Activated CD8-positive, alpha-beta T cell treated with anti-CD3 and anti-CD28 coated beads for 36 hours (primary cell): ENCODE measurements around the gene MRPL1. TPM values are rescaled to one million over a fixed set of nuclear protein-coding genes. Genes with fewer than 3 reads are reported as not detected.

Experiments
- ATAC-seq: fragments of 200-7000 bp; cut with Tn5 transposase; one replicate; pipeline ENCODE4 v1.10.0; 2021; ENCODE audit warnings: mild to moderate bottlenecking, moderate library complexity
- CTCF ChIA-PET: fragments of 350-600 bp; sonication (Branson Sonifier 250); formaldehyde crosslinking; loops from one replicate; lab custom pipeline; 2021; ENCODE audit warnings: antibody characterized with exemption; lab: Charles Lee
- POLR2A ChIA-PET: fragments of 350-600 bp; sonication (Branson Sonifier 250); formaldehyde crosslinking; loops from one replicate; lab custom pipeline; 2021; ENCODE audit warnings: antibody characterized with exemption; lab: Charles Lee
- DNase-seq: peaks from one replicate; pipeline ENCODE4 v3.0.0-alpha.2; 2020
- H3K27ac Mint-ChIP-seq: one replicate; pipeline ENCODE4 v1.8.0; 2021; ENCODE audit warnings: mild to moderate bottlenecking, mixed read lengths
- H3K27me3 Mint-ChIP-seq: one replicate; pipeline ENCODE4 v1.8.0; 2021; ENCODE audit warnings: mixed read lengths
- H3K36me3 Mint-ChIP-seq: one replicate; pipeline ENCODE4 v1.8.0; 2021; ENCODE audit warnings: low read depth, mixed read lengths
- H3K4me1 Mint-ChIP-seq: one replicate; pipeline ENCODE4 v1.8.0; 2021; ENCODE audit warnings: low read depth, mixed read lengths
- H3K4me3 Mint-ChIP-seq: one replicate; pipeline ENCODE4 v1.8.0; 2021; ENCODE audit warnings: mild to moderate bottlenecking, moderate library complexity, mixed read lengths
- H3K9me3 Mint-ChIP-seq: one replicate; pipeline ENCODE4 v1.8.0; 2021; ENCODE audit warnings: mixed read lengths
- intact Hi-C: fragments of 100-400 bp; cut with micrococcal nuclease; formaldehyde crosslinking; loops from one replicate; pipeline ENCODE4 v1.10.0; 2022
- total RNA-seq, 2 experiments: library from RNA; stranded (reverse); gene quantifications; one replicate each; pipeline ENCODE4 v1.2.3, GENCODE V29; 2021
- TF ChIP-seq, protein P1 (sequence below): fragments of 200-600 bp; IDR thresholded peaks from one replicate; pipeline ENCODE4 v1.8.0; 2022; ENCODE audit warnings: antibody characterized with exemption, mild to moderate bottlenecking

Gene MRPL1
- 10 to 100 TPM; 55.7 to 62.4 TPM for total RNA-seq

DNA sequence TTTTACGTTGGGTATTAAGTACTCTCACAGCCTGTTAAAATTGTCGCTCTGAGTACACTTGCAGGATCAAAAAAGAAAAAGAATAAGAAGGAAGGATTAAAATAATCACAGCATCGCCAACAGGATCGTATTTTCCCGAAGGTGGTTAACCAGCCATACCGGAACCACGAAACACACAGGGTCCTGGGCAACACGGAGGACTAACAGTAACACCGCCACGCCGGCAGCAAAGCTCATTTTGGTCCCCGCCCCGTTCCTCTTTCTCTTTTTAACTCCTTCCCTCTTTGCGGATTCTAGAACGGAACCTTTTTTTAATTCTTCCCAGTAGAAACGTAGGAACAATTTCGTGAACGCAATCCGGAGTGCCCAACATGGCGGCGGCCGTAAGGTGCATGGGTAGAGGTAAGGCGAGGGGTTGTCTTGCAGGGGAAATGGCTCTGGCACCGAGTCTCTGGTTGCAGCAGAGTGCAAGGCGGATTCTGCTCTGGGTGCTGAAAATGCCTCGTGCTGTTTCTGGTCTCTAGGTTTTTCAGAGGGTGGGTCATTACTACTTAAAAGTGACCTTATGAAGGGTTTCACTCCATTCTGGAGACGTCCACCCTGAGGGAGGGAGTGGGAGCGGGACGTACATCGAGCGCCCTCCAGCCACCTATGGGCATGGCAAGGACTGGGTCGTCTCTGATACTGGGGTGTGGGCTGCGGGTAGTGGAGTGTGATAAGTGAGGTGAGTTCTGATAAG lies at the start of gene MRPL1:
Gene MRPL1 (plus strand): TSS at position 353 of the 739 bp plus-strand sequence. CDS start 19 bp downstream, at position 372.
- intact Hi-C loops: no loop called here
- DNase-seq: peak; percentile 92
- ATAC-seq: peak; percentile 79
- Mint-ChIP-seq H3K9me3 (no peaks in the 10 kb centered on the region), H3K4me3 (peak within 1 kb of the TSS; percentile 99), H3K27ac (peak within 1 kb of the TSS; percentile 100), H3K27me3 (peaks cover 3% of the 10 kb centered on the region), H3K4me1 (peaks cover 55% of the 10 kb centered on the region), H3K36me3 (peaks cover 36% of the 10 kb centered on the region)
- CTCF ChIA-PET: interaction anchor here (0.7 to 2.7 kb wide), 11 partner anchors 9 to 505 kb away, joined by 3 to 17 read pairs (median 5); partner anchors contain the start of gene CNOT6L
- TF ChIP-seq, protein P1, sequence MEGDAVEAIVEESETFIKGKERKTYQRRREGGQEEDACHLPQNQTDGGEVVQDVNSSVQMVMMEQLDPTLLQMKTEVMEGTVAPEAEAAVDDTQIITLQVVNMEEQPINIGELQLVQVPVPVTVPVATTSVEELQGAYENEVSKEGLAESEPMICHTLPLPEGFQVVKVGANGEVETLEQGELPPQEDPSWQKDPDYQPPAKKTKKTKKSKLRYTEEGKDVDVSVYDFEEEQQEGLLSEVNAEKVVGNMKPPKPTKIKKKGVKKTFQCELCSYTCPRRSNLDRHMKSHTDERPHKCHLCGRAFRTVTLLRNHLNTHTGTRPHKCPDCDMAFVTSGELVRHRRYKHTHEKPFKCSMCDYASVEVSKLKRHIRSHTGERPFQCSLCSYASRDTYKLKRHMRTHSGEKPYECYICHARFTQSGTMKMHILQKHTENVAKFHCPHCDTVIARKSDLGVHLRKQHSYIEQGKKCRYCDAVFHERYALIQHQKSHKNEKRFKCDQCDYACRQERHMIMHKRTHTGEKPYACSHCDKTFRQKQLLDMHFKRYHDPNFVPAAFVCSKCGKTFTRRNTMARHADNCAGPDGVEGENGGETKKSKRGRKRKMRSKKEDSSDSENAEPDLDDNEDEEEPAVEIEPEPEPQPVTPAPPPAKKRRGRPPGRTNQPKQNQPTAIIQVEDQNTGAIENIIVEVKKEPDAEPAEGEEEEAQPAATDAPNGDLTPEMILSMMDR: peak; percentile 40
- POLR2A ChIA-PET: interaction anchor here (0.7 to 5.8 kb wide), 23 partner anchors 9 to 279 kb away, joined by 3 to 192 read pairs (median 4); partner anchors contain the start of gene CNOT6L

DNA sequence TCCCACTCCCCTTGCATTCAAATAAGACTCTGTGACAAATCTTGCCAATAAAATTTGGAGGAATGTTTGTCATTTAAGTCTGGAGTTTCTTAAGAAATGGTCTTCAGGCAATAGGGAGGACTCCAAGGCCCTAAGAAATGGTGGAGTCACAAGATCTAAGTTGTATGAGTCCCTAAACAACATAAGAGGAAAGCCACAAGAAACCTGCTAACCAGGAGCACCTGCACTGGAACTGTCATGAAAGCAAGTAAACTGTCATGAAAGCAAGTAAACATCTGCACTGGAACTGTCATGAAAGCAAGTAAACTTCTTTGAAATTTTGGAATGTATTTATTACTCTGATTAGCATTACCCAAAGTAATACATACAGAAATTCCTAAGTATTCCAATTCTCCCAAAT lies 47.0 kb upstream of the MRPL1 start:
- Mint-ChIP-seq H3K9me3 (no peaks in the 10 kb centered on the region), H3K27me3 (no peaks in the 10 kb centered on the region), H3K4me3 (peak overlapping the region; percentile 2), H3K27ac (peak overlapping the region; percentile 47), H3K36me3 (peaks cover 42% of the 10 kb centered on the region), H3K4me1 (peaks cover 59% of the 10 kb centered on the region)
- TF ChIP-seq, protein P1: no peak
- ATAC-seq (no peak), DNase-seq (no peak)
- CTCF ChIA-PET: no interaction called here
- intact Hi-C loops: loop anchor here (5.0 kb wide), 1 partner anchor 78 kb away; no protein-coding TSS in a partner anchor
- POLR2A ChIA-PET: no interaction called here

DNA sequence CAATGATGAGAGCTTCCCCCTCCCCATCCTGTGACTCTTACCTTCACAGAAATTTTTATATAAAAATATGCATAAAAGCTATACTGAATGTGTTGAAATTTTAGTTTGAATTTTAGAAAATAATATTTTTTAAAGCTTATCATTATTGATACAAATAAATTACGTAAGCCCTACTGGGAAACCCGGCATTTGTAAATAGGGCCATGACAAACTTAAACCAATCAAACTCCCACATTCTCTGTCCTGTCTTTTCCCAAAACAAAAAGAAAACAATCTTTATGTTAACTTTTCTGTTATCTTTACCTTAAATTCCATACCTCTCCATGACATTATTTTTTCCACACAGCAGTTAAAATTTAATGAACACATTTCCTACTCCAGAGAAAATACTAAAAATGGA lies 46.1 kb upstream of the MRPL1 start:
- CTCF ChIA-PET: interaction anchor here (1.4 to 3.2 kb wide), 2 partner anchors 40 to 45 kb away, joined by 4 to 17 read pairs; partner anchors contain the start of gene MRPL1
- TF ChIP-seq, protein P1: no peak
- POLR2A ChIA-PET: interaction anchor here (0.7 to 6.7 kb wide), 3 partner anchors 38 to 348 kb away, joined by 3 to 192 read pairs (median 3); partner anchors contain the start of gene MRPL1
- Mint-ChIP-seq H3K4me1 (peaks cover 55% of the 10 kb centered on the region), H3K27me3 (no peaks in the 10 kb centered on the region), H3K27ac (peak overlapping the region; percentile 62), H3K36me3 (peaks cover 38% of the 10 kb centered on the region), H3K9me3 (no peaks in the 10 kb centered on the region), H3K4me3 (peak overlapping the region; percentile 96)
- ATAC-seq (no peak), DNase-seq (no peak)
- intact Hi-C loops: loop anchor here (5.0 kb wide), 1 partner anchor 79 kb away; no protein-coding TSS in a partner anchor

DNA sequence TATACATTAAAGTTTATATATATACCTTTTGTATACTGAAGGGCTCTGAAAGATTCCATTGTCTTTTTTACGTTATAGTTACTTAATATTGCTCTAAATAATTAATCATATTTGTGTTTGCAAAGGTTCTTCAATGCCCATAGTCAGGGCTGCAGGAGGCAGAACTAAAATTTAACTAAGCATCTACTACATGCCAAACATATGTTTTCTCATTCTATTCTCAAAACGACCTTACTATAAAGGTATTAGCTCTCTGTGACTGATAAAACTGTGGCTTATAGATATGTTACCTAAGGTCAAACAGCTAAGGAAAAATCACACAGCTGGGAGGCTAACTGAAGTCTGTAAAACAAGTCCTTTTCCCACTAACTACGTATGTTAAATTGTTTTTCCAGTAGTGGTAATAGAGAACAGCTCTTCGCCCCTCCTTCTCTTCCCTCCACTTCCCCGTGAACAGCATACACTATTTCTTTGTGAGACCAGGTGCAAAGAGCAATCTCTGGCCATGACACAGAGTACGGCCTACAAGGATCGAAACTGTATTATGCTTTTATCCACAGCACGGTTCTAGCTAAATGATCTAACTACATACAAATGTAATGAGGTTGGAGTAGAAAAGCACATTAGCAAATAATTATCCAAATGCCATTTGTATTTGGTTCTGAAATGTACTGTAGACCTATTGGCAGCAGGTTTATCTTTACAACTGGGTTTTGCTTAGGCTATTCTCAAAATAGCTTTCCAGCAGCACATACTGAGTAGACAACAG lies 45.1 kb upstream of the MRPL1 start:
- ATAC-seq (peak; percentile 11), DNase-seq (peak; percentile 31)
- Mint-ChIP-seq H3K36me3 (peaks cover 34% of the 10 kb centered on the region), H3K9me3 (no peaks in the 10 kb centered on the region), H3K4me1 (peaks cover 57% of the 10 kb centered on the region), H3K4me3 (peak overlapping the region; percentile 96), H3K27ac (peak overlapping the region; percentile 97), H3K27me3 (no peaks in the 10 kb centered on the region)
- POLR2A ChIA-PET: interaction anchor here (0.6 to 6.7 kb wide), 15 partner anchors 10 to 349 kb away, joined by 3 to 192 read pairs (median 4); partner anchors contain the start of gene MRPL1
- CTCF ChIA-PET: interaction anchor here (1.0 to 3.2 kb wide), 13 partner anchors 10 to 83 kb away, joined by 3 to 17 read pairs (median 4); partner anchors contain the start of gene MRPL1
- TF ChIP-seq, protein P1: no peak
- intact Hi-C loops: loop anchor here (5.0 kb wide), 1 partner anchor 80 kb away; no protein-coding TSS in a partner anchor
